Keratinocyte (primary cell): ENCODE results near the gene RAB11FIP2.

Experiments
- EZH2 ChIP-seq: IDR thresholded peaks from one replicate; pipeline ENCODE4 v1.6.1; 2012; ENCODE audit warnings: inconsistent platforms, mild to moderate bottlenecking, low read length, moderate library complexity
- TF ChIP-seq, protein P1 (sequence below), 3 experiments: IDR thresholded peaks in 1 of 3; conservative IDR thresholded peaks in 1 of 3; optimal IDR thresholded peaks in 1 of 3; 2 replicates in 2 of 3; 3 replicates in 1 of 3; pipeline versions ENCODE3 to v1.5.1; 2011; ENCODE audit warnings: low read length in 3 of 3, mild to moderate bottlenecking in 3 of 3, moderate library complexity in 2 of 3, control low read depth in 1 of 3, inconsistent platforms in 1 of 3; ENCODE audit not compliant: insufficient read depth in 2 of 3; ENCODE audit errors: extremely low read depth in 1 of 3

DNA sequence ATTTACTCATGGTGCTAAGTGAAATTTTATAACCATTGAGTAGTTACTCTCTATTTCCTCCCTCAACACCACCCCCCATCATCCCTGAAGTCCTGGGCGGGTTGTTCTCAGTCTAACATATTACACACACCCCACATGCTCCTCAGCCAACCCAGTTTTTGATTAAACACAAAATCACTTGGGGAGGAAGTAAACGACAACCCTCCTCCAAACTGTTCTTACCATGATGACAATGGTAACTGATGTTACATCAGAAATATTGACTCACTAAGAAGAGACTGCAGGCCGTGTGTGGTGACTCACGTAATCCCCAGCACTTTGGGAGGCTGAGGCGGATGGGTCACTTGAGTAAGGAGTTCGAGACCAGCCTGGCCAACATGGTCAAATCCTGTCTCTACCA is 44.2 kb downstream of the RAB11FIP2 start:
- TF ChIP-seq, protein P1, sequence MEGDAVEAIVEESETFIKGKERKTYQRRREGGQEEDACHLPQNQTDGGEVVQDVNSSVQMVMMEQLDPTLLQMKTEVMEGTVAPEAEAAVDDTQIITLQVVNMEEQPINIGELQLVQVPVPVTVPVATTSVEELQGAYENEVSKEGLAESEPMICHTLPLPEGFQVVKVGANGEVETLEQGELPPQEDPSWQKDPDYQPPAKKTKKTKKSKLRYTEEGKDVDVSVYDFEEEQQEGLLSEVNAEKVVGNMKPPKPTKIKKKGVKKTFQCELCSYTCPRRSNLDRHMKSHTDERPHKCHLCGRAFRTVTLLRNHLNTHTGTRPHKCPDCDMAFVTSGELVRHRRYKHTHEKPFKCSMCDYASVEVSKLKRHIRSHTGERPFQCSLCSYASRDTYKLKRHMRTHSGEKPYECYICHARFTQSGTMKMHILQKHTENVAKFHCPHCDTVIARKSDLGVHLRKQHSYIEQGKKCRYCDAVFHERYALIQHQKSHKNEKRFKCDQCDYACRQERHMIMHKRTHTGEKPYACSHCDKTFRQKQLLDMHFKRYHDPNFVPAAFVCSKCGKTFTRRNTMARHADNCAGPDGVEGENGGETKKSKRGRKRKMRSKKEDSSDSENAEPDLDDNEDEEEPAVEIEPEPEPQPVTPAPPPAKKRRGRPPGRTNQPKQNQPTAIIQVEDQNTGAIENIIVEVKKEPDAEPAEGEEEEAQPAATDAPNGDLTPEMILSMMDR (optimal IDR thresholded peaks at IDR 0.05 in 1 of 3, IDR thresholded peaks at IDR 0.05 in 1 of 3, conservative IDR thresholded peaks at IDR 0.05 in 1 of 3; ENCODE audit: extremely low read depth in 1 of 3, insufficient read depth in 2 of 3, low read length in 3 of 3), result no peak
- TF ChIP-seq EZH2, result no peak
